GM06990 (cell line): ENCODE data around the gene DLEU7.

ENCODE experiments used
- DNase-seq: peaks from one replicate; pipeline ENCODE4 v3.0.0-alpha.2; 2011; ENCODE audit not compliant: insufficient read length; ENCODE audit errors: extremely low read depth
- H3K27me3 ChIP-seq: replicated peaks from 2 replicates; pipeline ENCODE4 v1.6.0; 2011; ENCODE audit warnings: low read length; ENCODE audit not compliant: control insufficient read depth, insufficient read depth
- H3K36me3 ChIP-seq: 2 replicates; pipeline ENCODE4 v1.5.1; 2011; ENCODE audit warnings: low read length; ENCODE audit not compliant: control insufficient read depth, insufficient read depth
- H3K4me3 ChIP-seq: replicated peaks from 2 replicates; pipeline ENCODE4 v1.5.1; 2011; ENCODE audit warnings: low read depth, mild to moderate bottlenecking, control low read depth, low read length
- CTCF ChIP-seq: IDR thresholded peaks from 2 replicates; pipeline ENCODE4 v1.5.1; 2011; ENCODE audit warnings: low read length, control low read depth, mild to moderate bottlenecking, inconsistent platforms; ENCODE audit not compliant: insufficient read depth, poor library complexity, severe bottlenecking

DLEU7 gene

GRCh38 chr13:50838031-50838430 is 5.5 kb downstream of the DLEU7 start:
- no peak overlapping the region for H3K4me3 ChIP-seq
- DNase-seq = no peak
- H3K27me3 ChIP-seq = no peaks in the 10 kb centered on the region
- H3K36me3 ChIP-seq = no peaks in the 10 kb centered on the region
- no peak for TF ChIP-seq CTCF

- no peak for DNase-seq
- no peak for TF ChIP-seq CTCF
- Histone ChIP-seq H3K36me3 (no peaks in the 10 kb centered on the region), H3K27me3 (no peaks in the 10 kb centered on the region), H3K4me3 (no peak overlapping the region)
These were observed 12.0 kb downstream of the DLEU7 start for GRCh38 chr13:50831512-50831911.

- DNase-seq = no peak
- H3K4me3 ChIP-seq = no peak overlapping the region
- no peak for TF ChIP-seq CTCF
- no peaks in the 10 kb centered on the region for H3K36me3 ChIP-seq
- no peaks in the 10 kb centered on the region for H3K27me3 ChIP-seq
These were observed 13.6 kb downstream of the DLEU7 start for GRCh38 chr13:50829896-50830295.

GRCh38 chr13:50829226-50829625 is 14.3 kb downstream of the DLEU7 start:
- TF ChIP-seq CTCF = no peak
- Histone ChIP-seq H3K4me3 (no peak overlapping the region), H3K36me3 (no peaks in the 10 kb centered on the region), H3K27me3 (no peaks in the 10 kb centered on the region)
- DNase-seq = no peak

- TF ChIP-seq CTCF = no peak
- Histone ChIP-seq H3K36me3 (no peaks in the 10 kb centered on the region), H3K4me3 (no peak overlapping the region), H3K27me3 (no peaks in the 10 kb centered on the region)
- no peak for DNase-seq
These were observed 17.5 kb downstream of the DLEU7 start for GRCh38 chr13:50826035-50826434.

GRCh38 chr13:50812242-50812641 is 31.2 kb downstream of the DLEU7 start:
- no peak for DNase-seq
- Histone ChIP-seq H3K36me3 (no peaks in the 10 kb centered on the region), H3K27me3 (no peaks in the 10 kb centered on the region), H3K4me3 (no peak overlapping the region)
- TF ChIP-seq CTCF = no peak
